Gastrocnemius medialis (tissue), 4 donors: ENCODE results near the gene CDK3.

Source experiments
- POLR2A ChIP-seq, 2 donors: fragments of 450-650 bp; IDR thresholded peaks; one replicate each; pipeline ENCODE4 v1.6.1; 2017; ENCODE audit warnings: antibody characterized with exemption in 2 of 2, mild to moderate bottlenecking in 2 of 2, moderate library complexity in 2 of 2
- TF ChIP-seq, protein P1 (sequence below), 5 experiments: fragments of 450-650 bp in 3 of 5; fragments of 200-600 bp in 2 of 5; sonication (generic) in 2 of 5; IDR thresholded peaks in 4 of 5; conservative IDR thresholded peaks in 1 of 5; 1 replicate in 4 of 5; 2 replicates in 1 of 5; pipeline ENCODE4 v1.5.1; 2016 to 2019; ENCODE audit warnings: antibody characterized with exemption in 5 of 5, mild to moderate bottlenecking in 3 of 5, moderate library complexity in 3 of 5

DNA sequence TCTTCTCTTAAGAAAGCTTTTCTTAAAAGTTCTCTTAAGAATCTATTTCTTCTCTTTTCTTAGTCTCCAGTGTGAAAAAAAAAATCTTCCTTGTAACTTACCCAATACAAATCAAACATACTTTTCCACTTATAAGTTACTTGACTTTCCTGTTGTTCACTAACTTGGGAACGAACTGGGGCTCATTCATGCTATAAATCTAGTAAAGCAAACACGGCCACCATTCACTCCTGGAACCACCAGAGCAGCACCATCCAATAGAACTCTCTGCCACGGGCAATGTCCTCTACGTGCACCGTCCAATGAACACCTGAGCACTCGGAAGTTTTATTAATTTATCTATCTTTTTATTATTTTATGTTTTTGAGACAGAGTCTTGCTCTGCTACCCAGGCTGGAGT is 50.9 kb downstream of the CDK3 start:
- TF ChIP-seq, protein P1, sequence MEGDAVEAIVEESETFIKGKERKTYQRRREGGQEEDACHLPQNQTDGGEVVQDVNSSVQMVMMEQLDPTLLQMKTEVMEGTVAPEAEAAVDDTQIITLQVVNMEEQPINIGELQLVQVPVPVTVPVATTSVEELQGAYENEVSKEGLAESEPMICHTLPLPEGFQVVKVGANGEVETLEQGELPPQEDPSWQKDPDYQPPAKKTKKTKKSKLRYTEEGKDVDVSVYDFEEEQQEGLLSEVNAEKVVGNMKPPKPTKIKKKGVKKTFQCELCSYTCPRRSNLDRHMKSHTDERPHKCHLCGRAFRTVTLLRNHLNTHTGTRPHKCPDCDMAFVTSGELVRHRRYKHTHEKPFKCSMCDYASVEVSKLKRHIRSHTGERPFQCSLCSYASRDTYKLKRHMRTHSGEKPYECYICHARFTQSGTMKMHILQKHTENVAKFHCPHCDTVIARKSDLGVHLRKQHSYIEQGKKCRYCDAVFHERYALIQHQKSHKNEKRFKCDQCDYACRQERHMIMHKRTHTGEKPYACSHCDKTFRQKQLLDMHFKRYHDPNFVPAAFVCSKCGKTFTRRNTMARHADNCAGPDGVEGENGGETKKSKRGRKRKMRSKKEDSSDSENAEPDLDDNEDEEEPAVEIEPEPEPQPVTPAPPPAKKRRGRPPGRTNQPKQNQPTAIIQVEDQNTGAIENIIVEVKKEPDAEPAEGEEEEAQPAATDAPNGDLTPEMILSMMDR (IDR thresholded peaks at IDR 0.05 in 4 of 5, conservative IDR thresholded peaks at IDR 0.05 in 1 of 5), result no peak
- TF ChIP-seq POLR2A (IDR thresholded peaks at IDR 0.05), result no peak
